NCI-H526 treated with DMSO at 0.1 percent for 48 hours (cell line): ENCODE results near the gene LPP.
"Not testable (repeated sequence)": the region's sequence is repeated elsewhere in the genome, so short reads cannot be mapped to it uniquely, and the experiment has no call there.

Experiments
- DNase-seq: peaks from one replicate; lab custom pipeline; 2025; lab: John Stamatoyannopoulos, UW

The LPP gene

GRCh38 chr3:188589071-188589470, 435.1 kb downstream of the LPP start:
- DNase-seq = no peak

GRCh38 chr3:188589771-188590170, 435.8 kb downstream of the LPP start:
- DNase-seq = no peak

- DNase-seq = no peak
Observed at GRCh38 chr3:188590557-188590956, 436.6 kb downstream of the LPP start.

- DNase-seq = no peak
Observed at GRCh38 chr3:188594139-188594538, 440.2 kb downstream of the LPP start.

- DNase-seq = no peak
Observed at GRCh38 chr3:188595890-188596376, 442.0 kb downstream of the LPP start.

GRCh38 chr3:188598894-188599293, 444.9 kb downstream of the LPP start:
- no peak for DNase-seq

GRCh38 chr3:188602111-188602510, 448.2 kb downstream of the LPP start:
- no peak for DNase-seq

- DNase-seq = no peak
Observed at GRCh38 chr3:188602620-188603019, 448.7 kb downstream of the LPP start.

- DNase-seq = no peak
Observed at GRCh38 chr3:188604651-188605050, 450.7 kb downstream of the LPP start.

GRCh38 chr3:188605231-188605630, 451.3 kb downstream of the LPP start:
- DNase-seq = no peak

GRCh38 chr3:188605905-188606304, 451.9 kb downstream of the LPP start:
- DNase-seq = no peak

GRCh38 chr3:188607805-188608315, 453.9 kb downstream of the LPP start:
- no peak for DNase-seq

GRCh38 chr3:188608401-188608800, 454.4 kb downstream of the LPP start:
- DNase-seq = no peak

- not testable (repeated sequence) for DNase-seq
Observed at GRCh38 chr3:188613721-188614120, 459.8 kb downstream of the LPP start.

- no peak for DNase-seq
Observed at GRCh38 chr3:188617270-188617669, 463.3 kb downstream of the LPP start.

GRCh38 chr3:188617988-188618701, 464.2 kb downstream of the LPP start:
- DNase-seq = no peak

GRCh38 chr3:188620752-188621151, 466.8 kb downstream of the LPP start:
- no peak for DNase-seq

- no peak for DNase-seq
Observed at GRCh38 chr3:188624384-188624783, 470.4 kb downstream of the LPP start.

GRCh38 chr3:188624828-188625227, 470.9 kb downstream of the LPP start:
- DNase-seq = no peak

GRCh38 chr3:188627652-188628051, 473.7 kb downstream of the LPP start:
- no peak for DNase-seq

- DNase-seq = no peak
Observed at GRCh38 chr3:188631291-188632010, 477.5 kb downstream of the LPP start.

GRCh38 chr3:188633206-188633605, 479.2 kb downstream of the LPP start:
- DNase-seq = no peak

- no peak for DNase-seq
Observed at GRCh38 chr3:188634285-188634684, 480.3 kb downstream of the LPP start.
